GM13977 (cell line): ENCODE results near the gene IL17REL.

Experiments
- DNase-seq: peaks from one replicate; pipeline ENCODE4 v3.0.0; 2012; ENCODE audit warnings: low spot score
- CTCF ChIP-seq: IDR thresholded peaks from 2 replicates; pipeline ENCODE4 v1.5.1; 2012; ENCODE audit warnings: mild to moderate bottlenecking, control low read depth; ENCODE audit not compliant: insufficient read depth; ENCODE audit errors: extremely low read depth, missing control alignments
- in situ Hi-C: fragments of 300-500 bp; cut with MboI; formaldehyde crosslinking; loops from one replicate; pipeline ENCODE4 v1.12.0; 2022; ENCODE audit warnings: low sequenced_read_pairs, low pct_unique_long_range_greater_than_20kb, mixed read lengths, inconsistent platforms; ENCODE audit not compliant: unreplicated experiment

IL17REL gene

GRCh38 chr22:50046019-50046415 is 33.5 kb upstream of the IL17REL start:
- no peak for TF ChIP-seq CTCF
- DNase-seq: no peak
- in situ Hi-C loops: loop anchor here (25.0 kb wide), 2 partner anchors 109 to 284 kb away; no protein-coding TSS in a partner anchor

DNA sequence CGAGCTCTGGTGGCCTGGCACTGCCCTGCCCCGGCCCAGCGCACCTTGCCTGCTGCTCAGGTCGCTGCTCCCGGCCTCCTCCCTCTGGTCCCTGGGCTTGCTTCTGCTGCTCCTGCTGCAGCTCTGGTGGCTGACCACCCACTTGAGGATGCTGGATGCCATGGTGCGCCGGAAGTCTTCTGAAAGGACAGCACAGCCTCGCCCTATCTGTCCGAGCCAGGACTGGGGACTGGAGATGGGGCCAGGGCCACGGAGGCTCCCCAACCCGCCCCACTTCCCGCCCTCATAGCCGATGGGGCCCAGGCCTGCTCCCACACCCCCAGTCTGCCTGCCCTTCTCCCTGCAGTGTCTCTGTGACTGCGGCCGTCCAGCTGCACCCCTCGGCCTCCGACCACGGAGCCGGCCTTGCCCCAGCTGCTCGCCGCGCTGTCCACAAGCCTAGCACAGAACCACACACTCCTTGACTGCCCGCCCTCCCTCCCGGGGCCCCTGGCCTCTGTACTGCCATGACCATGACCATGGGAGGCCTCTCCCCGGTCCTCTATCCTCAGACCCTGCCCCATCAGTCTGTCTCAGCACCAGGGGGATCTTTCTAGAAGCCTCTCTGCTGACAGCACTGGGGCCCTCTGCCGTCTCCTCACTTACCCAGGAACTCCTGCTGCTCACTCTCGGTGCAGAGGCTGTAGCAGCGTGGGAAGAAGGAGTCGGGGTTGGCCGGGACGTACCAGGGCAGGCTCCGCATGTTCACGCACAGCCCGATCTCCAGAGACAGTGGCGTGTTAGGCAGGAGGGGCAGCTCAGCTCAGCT is 32.9 kb upstream of the IL17REL start:
- no peak for TF ChIP-seq CTCF
- no peak for DNase-seq
- in situ Hi-C loops: loop anchor here (25.0 kb wide), 2 partner anchors 108 to 283 kb away; no protein-coding TSS in a partner anchor

GRCh38 chr22:50044485-50045118 is 32.0 kb upstream of the IL17REL start:
- in situ Hi-C loops: loop anchor here (25.0 kb wide), 2 partner anchors 107 to 282 kb away; no protein-coding TSS in a partner anchor

DNA sequence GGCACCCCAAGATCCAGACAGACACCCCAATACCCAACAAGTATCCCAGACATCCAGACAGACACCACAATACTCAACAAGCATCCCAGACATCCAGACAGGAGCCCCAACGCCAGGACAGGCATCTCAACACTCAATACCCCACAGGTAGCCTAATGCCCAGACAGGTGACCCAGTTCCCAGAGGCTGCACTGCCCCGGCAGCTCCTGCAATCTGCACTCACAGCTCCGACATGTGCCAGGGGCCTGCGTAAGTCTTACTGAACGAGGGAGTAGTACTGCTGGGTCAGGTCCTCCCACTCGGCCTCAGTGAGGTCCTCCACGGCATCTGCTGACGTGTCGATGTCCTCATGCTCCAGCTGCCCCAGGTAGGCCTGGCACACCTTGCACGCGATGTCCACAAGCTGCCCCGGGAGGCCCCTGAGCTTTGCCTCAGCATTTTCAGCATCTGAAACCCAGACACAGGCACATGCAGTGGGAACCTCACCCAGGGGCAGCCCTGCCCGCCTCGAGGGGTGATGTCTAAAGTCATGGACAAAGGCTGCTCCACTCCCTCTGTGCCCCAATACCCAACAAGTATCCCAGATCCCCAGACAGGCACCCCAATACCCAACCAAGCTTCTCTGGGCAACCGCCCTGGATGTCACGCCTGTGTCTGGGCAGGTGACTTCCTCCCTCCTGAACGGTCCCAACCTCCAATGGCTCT is 28.9 kb upstream of the IL17REL start:
- TF ChIP-seq CTCF: no peak
- in situ Hi-C loops: loop anchor here (25.0 kb wide), 2 partner anchors 104 to 279 kb away; no protein-coding TSS in a partner anchor

More at GRCh38 chr22:50044485-50045118, 32.0 kb upstream of the IL17REL start:
- DNase-seq: no peak
- TF ChIP-seq CTCF: no peak

GRCh38 chr22:50040717-50041116 is 28.2 kb upstream of the IL17REL start:
- in situ Hi-C loops: loop anchor here (25.0 kb wide), 2 partner anchors 103 to 278 kb away; no protein-coding TSS in a partner anchor
- no peak for DNase-seq
- no peak for TF ChIP-seq CTCF

More for the DNA sequence above, 28.9 kb upstream of the IL17REL start:
- no peak for DNase-seq
